ENCODE data around the gene NUDT14.

The NUDT14 gene

DNA sequence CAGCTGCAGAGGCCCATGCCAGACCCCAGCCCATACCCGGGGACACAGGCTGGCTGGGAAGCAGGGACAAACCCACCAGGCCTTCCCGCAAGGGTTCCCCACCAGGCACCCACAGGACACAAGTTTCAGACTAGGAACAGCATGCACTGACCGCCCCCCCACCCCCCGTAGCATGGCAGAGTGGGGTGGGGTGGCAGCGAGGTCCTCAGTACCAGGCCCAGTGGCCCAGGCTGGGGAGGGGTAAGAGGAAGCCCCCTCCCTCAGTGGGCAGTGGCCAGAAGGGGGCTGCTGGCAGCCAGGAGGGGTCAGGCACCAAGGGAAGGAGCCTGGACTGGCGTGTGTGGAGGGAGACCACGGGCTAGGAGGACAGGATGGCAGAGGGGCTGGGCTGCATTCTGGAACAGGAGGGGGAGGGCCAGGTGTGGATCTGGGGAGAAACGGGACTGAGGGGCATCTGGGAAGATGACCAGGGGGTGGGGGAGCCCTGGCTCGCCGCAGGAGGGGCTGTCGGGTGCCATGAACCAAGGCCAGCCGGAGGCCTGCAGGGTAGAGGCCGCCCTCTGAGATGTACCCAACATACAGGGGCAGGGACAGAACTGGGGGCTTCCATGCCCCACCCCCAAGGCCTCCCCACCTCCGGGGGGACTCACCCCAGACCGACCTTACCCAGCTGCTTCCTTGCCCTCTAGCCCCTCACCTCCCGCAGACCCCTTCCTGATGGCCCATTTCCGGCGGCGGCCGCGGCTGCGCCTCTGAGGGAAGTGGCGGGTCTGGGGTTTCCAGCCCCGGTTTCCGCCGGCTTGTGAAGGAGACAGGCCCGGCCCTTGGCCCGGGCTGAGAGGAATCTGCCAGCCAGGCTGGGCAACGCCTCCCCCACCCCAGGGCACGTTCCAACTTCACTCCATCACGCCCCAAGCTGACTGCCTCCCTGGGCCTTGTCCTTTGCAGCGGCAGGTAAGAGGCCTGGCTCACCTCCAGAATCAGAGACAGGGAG is 6.9 kb downstream of the NUDT14 start:
- TF ChIP-seq, protein P1, sequence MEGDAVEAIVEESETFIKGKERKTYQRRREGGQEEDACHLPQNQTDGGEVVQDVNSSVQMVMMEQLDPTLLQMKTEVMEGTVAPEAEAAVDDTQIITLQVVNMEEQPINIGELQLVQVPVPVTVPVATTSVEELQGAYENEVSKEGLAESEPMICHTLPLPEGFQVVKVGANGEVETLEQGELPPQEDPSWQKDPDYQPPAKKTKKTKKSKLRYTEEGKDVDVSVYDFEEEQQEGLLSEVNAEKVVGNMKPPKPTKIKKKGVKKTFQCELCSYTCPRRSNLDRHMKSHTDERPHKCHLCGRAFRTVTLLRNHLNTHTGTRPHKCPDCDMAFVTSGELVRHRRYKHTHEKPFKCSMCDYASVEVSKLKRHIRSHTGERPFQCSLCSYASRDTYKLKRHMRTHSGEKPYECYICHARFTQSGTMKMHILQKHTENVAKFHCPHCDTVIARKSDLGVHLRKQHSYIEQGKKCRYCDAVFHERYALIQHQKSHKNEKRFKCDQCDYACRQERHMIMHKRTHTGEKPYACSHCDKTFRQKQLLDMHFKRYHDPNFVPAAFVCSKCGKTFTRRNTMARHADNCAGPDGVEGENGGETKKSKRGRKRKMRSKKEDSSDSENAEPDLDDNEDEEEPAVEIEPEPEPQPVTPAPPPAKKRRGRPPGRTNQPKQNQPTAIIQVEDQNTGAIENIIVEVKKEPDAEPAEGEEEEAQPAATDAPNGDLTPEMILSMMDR (IDR thresholded peaks at IDR 0.05) = no peak
- TF ChIP-seq ZFX (IDR thresholded peaks at IDR 0.05; ENCODE audit: borderline replicate concordance) = no peak
- no peak overlapping the region for H3K27ac ChIP-seq

DNA sequence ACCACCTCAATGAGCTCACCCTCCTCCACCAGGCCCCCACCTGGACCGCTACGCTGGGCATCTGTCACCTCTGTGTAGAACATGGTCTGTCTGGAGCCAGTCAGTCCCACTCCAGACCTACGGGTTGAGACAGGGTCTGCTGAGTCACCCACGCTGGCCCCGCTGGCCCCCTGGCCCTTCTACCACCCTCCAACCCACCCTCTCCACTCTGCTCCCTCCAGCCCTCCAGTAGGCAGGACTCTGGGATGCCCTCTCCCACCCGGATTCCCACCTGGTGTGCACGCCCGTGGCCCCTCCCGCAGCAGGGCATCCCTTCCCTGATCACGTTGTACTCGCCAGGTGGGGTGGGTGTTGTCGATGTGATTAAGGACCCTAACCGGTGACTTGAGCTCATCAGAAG is 8.0 kb downstream of the NUDT14 start:
- TF ChIP-seq, protein P1 (IDR thresholded peaks at IDR 0.05) = no peak
- no peak for TF ChIP-seq ZFX (IDR thresholded peaks at IDR 0.05; ENCODE audit: borderline replicate concordance)
- no peak overlapping the region for H3K27ac ChIP-seq

DNA sequence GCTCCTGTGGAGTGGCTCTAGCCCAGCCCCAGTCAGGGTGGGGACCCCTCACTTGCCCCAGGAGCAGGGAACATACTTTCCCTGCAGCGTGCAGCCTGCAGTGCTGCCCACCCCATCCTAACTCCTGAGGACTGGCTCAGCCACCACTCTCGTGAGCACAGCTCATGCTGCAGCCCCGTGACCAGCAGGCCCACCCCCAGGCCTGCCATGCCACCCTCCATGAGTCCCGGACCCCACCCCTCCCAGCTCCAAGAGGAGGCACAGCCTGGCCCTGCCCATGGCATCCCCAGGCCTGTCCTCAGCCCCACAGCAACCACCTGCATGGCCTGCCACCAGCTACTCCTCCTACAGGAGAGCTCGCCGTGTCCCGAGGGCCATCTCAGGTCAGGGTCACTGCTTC is 8.6 kb downstream of the NUDT14 start:
- TF ChIP-seq, protein P1 (IDR thresholded peaks at IDR 0.05) = no peak
- no peak for TF ChIP-seq ZFX (IDR thresholded peaks at IDR 0.05; ENCODE audit: borderline replicate concordance)
- H3K27ac ChIP-seq = no peak overlapping the region

DNA sequence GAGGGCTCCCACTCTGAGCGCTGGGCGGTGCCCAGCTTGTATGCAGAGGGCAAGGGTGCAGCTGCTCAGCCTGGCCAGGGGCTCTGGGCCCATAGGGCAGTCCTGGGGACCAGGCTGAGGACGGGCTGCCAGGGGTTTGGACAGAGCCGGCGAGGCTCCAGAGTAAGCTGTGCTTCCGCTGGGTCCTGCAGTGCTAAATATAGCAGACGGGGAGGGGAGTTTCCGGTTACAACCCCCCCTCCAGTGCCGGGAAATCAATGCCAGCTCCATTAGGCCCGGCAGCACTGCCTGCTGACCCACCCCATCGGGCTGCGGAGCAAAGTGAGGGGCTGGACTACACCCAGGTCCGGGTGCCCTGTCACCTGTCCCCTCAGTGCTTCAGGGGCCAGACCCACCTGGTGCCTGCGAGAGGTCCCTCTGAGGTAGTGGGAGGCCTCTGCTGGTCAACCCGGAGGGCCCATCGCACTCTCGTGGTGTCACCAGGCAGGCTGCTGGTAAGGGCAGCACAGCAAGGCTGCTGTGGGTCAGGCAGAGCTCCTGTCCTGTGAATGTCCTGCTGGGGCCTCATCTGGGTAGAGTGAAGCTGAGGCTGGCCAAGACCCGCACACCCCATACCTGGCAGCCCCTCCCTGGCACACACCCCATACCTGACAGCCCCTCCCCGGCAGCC is 10.0 kb downstream of the NUDT14 start:
- TF ChIP-seq ZFX (IDR thresholded peaks at IDR 0.05; ENCODE audit: borderline replicate concordance) = no peak
- TF ChIP-seq, protein P1 (IDR thresholded peaks at IDR 0.05) = no peak
- H3K27ac ChIP-seq = no peak overlapping the region

DNA sequence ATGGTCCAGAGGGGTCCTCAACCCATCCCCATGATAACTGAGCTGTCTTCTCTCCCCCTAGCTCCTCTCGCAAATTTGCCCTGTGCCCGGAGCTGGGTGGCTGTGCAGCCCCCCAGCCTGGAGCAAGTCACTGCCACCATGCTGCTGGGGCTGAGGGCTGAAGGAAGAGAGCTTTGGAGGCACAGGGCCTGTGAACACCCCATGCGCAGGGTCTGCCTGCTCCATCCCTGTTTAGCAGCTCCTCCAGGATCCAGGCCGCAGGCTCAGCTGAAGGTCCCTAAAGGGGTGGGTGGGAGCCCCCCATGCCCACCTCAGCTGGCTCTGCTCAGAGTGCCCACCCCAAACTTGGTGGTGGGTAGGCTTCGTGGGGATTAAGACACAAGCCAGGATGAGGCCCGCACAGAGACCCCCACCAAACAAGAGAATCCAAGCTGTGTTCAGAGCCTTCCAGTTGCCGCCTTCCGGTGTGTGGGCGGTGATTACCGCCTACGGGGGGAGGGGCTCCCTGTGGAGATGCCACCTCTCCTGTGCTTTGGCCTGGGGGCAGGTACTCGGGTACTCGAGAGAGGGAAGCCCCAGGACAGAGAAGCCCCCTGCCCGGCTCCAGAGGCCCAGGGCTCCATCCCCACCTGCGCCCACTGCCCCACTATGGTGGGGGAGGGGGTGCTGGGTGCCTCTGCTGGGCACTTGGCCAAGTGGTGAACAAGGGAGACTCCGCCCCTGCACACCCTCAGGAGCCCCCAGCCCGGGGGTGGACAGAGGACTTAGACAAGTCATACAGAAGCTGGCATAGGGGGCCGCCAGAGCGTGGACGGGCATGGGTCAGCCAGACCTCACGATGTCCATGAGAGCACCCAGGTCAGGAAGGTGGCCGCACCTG is 11.1 kb downstream of the NUDT14 start:
- H3K27ac ChIP-seq = no peak overlapping the region
- TF ChIP-seq ZFX (IDR thresholded peaks at IDR 0.05; ENCODE audit: borderline replicate concordance) = no peak
- TF ChIP-seq, protein P1 (IDR thresholded peaks at IDR 0.05) = no peak

DNA sequence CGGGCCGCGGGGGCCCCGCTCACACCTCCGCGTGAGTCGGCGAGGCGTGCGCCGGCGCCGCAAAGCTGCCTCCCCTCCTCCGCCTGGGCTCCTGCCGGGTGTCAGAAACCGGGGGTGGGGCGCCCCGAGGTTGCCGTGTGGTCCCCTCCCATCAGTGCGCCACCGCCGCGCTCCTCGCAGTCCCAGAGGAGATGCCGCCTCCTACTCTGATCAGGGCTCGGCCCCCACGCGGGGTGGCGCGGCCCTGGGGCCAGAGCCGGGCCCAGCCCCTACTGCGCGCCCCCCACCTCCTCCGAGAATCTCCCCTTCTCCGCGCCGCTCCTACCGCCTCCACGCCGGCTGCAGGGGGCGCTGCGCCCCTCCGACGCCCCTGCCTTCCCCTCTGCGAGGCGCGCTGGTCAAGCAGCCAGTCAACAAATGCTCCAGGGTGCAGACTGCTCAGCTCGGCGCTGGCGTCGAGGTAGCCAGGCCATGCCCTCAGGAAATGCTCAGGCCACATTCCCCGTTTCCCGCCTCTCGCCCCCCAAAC is 12.1 kb downstream of the NUDT14 start:
- TF ChIP-seq ZFX (IDR thresholded peaks at IDR 0.05; ENCODE audit: borderline replicate concordance) = no peak
- TF ChIP-seq, protein P1 (IDR thresholded peaks at IDR 0.05) = peak; percentile 63
- peak overlapping the region; percentile 67 for H3K27ac ChIP-seq

Data from 22Rv1 (cell line).